Stimulated activated CD4-positive, alpha-beta T cell treated with anti-CD3 and anti-CD28 coated beads, Interleukin-1b, Interleukin-23, amount 100 ng/mL, for 1 hour (primary cell): Measurements from ENCODE around the gene MISFA.
"Not testable (repeated sequence)": the region's sequence is repeated elsewhere in the genome, so short reads cannot be mapped to it uniquely, and the experiment has no call there.

ENCODE experiments used
- DNase-seq, 2 donors: peaks; one replicate each; pipeline ENCODE4 v3.0.0-alpha.2; 2020; ENCODE audit warnings: low read depth in 2 of 2

Gene MISFA

GRCh38 chr11:18599739-18600230 lies at the start of gene MISFA:
MISFA (plus strand) TSS chr11:18599789; CDS start chr11:18599929, 140 bp downstream.
- DNase-seq, result no peak

GRCh38 chr11:18563090-18563730 lies 36.4 kb upstream of the MISFA start:
- DNase-seq, result no peak

GRCh38 chr11:18564149-18564548 lies 35.4 kb upstream of the MISFA start:
- no peak for DNase-seq

- DNase-seq, result no peak
Observed at GRCh38 chr11:18566406-18566805, 33.2 kb upstream of the MISFA start.

- no peak for DNase-seq
Observed at GRCh38 chr11:18567081-18567480, 32.5 kb upstream of the MISFA start.

GRCh38 chr11:18575361-18575760 lies 24.2 kb upstream of the MISFA start:
- no peak for DNase-seq

- no peak for DNase-seq
Observed at GRCh38 chr11:18578975-18579598, 20.5 kb upstream of the MISFA start.

GRCh38 chr11:18580113-18580766 lies 19.3 kb upstream of the MISFA start:
- no peak for DNase-seq

- no peak for DNase-seq
Observed at GRCh38 chr11:18581825-18582224, 17.8 kb upstream of the MISFA start.

GRCh38 chr11:18588297-18589252 lies 11.0 kb upstream of the MISFA start, which contains the start of gene UEVLD:
UEVLD (minus strand) TSS chr11:18588734; CDS start chr11:18588654, 80 bp downstream.
- DNase-seq, result peak; percentile 22 to 43

GRCh38 chr11:18590571-18590970 lies 9.0 kb upstream of the MISFA start:
- no peak for DNase-seq

- DNase-seq, result not testable (repeated sequence)
Observed at GRCh38 chr11:18594088-18594487, 5.5 kb upstream of the MISFA start.

- DNase-seq, result no peak
Observed at GRCh38 chr11:18594999-18595749, 4.4 kb upstream of the MISFA start.

GRCh38 chr11:18600915-18601569 lies 1.5 kb downstream of the MISFA start:
- no peak for DNase-seq

- DNase-seq, result no peak
Observed at GRCh38 chr11:18608376-18608775, 8.8 kb downstream of the MISFA start.

- DNase-seq, result no peak
Observed at GRCh38 chr11:18611196-18611595, 11.6 kb downstream of the MISFA start.

GRCh38 chr11:18612394-18612793 lies 12.8 kb downstream of the MISFA start:
- DNase-seq, result no peak

- no peak for DNase-seq
Observed at GRCh38 chr11:18614667-18615066, 15.1 kb downstream of the MISFA start.

GRCh38 chr11:18615628-18616392 lies 16.2 kb downstream of the MISFA start:
- no peak for DNase-seq
